Mucosa of gallbladder (tissue), 1 donor: Measurements from ENCODE around the gene WDR90. TPM values are rescaled to one million over a fixed set of nuclear protein-coding genes. Genes with fewer than 3 reads are reported as not detected.

ENCODE experiments used
- DNase-seq: peaks from one replicate; pipeline ENCODE4 v3.0.0-alpha.2; 2020; ENCODE audit warnings: low spot score
- total RNA-seq: library from RNA; stranded (reverse); gene quantifications from one replicate; pipeline ENCODE4 v1.2.1, GENCODE V29; 2021
- donor health status: DM: no; HTN: no; CAD: no.

WDR90 gene
- 62.4 TPM for total RNA-seq

- DNase-seq: peak; percentile 95
Measured at GRCh38 chr16:648781-649589, at the start of gene WDR90. Gene WDR90 (plus strand): TSS chr16:649365. CDS start chr16:649417, 52 bp downstream.

GRCh38 chr16:600781-601180 is 48.4 kb upstream of the WDR90 start:
- no peak for DNase-seq

- no peak for DNase-seq
Measured at GRCh38 chr16:603933-604332, 45.2 kb upstream of the WDR90 start.

- DNase-seq: no peak
Measured at GRCh38 chr16:606656-607307, 42.4 kb upstream of the WDR90 start.

GRCh38 chr16:608019-608418 is 41.1 kb upstream of the WDR90 start:
- no peak for DNase-seq

GRCh38 chr16:609316-609715 is 39.8 kb upstream of the WDR90 start:
- no peak for DNase-seq

GRCh38 chr16:609984-610383 is 39.2 kb upstream of the WDR90 start:
- no peak for DNase-seq

GRCh38 chr16:610513-611381 is 38.4 kb upstream of the WDR90 start:
- DNase-seq: no peak

- DNase-seq: no peak
Measured at GRCh38 chr16:615122-615521, 34.0 kb upstream of the WDR90 start.

GRCh38 chr16:616733-617586 is 32.2 kb upstream of the WDR90 start:
- no peak for DNase-seq

- DNase-seq: no peak
Measured at GRCh38 chr16:617855-618254, 31.3 kb upstream of the WDR90 start.

- DNase-seq: no peak
Measured at GRCh38 chr16:619476-620100, 29.6 kb upstream of the WDR90 start.

- no peak for DNase-seq
Measured at GRCh38 chr16:620700-621525, 28.3 kb upstream of the WDR90 start.

GRCh38 chr16:621526-622105 is 27.5 kb upstream of the WDR90 start:
- no peak for DNase-seq

- DNase-seq: no peak
Measured at GRCh38 chr16:622920-623280, 26.3 kb upstream of the WDR90 start.

- DNase-seq: no peak
Measured at GRCh38 chr16:624526-625070, 24.6 kb upstream of the WDR90 start.

GRCh38 chr16:625117-625976 is 23.8 kb upstream of the WDR90 start:
- DNase-seq: no peak

- no peak for DNase-seq
Measured at GRCh38 chr16:625977-626765, 23.0 kb upstream of the WDR90 start.
